Activated CD8-positive, alpha-beta memory T cell treated with anti-CD3 and anti-CD28 coated beads for 1 hour (primary cell): ENCODE data around the gene BNC2.

ENCODE experiments used
- DNase-seq, 2 donors: peaks; one replicate each; pipeline ENCODE4 v3.0.0-alpha.2; 2020; ENCODE audit warnings: low read depth in 1 of 2; ENCODE audit errors: extremely low read depth in 1 of 2

Gene BNC2

DNA sequence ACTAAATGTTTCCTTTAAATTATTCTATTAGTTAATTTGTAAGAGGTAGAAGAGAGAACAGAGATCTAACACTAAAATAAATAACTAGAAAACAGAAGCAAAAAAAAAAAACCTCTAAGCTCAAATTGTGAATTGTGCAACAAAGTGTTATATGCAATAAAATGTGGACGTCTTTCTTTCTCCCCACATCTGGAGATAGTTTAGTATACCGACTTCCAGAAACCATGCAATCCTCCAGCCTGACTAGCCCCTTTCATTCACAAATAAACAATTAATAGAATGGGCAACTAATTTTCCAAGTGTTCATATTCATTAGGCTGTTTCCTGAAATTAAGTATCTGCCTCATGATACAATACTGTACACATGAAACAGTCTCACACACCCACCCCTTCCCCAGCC is 258.5 kb downstream of the BNC2 start:
- DNase-seq, result no peak

DNA sequence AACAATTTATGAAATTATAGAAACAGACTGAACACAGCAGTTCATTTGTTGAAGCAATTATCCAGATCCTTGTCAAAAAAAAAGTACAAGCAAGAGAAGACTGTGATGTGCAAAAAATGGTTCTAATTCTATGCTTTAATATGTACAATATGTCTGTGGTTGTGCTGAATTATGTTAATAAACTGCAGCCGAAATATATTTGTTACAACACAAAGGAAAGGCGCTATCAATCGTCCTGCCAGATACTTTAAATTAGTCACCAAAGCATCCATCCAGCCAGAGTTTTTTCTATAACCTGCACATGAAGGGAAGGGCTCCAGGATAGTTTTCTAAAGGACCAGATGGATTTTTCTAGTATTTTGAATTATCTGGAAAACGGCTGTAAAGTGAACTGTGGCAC is 259.5 kb downstream of the BNC2 start:
- DNase-seq, result no peak

DNA sequence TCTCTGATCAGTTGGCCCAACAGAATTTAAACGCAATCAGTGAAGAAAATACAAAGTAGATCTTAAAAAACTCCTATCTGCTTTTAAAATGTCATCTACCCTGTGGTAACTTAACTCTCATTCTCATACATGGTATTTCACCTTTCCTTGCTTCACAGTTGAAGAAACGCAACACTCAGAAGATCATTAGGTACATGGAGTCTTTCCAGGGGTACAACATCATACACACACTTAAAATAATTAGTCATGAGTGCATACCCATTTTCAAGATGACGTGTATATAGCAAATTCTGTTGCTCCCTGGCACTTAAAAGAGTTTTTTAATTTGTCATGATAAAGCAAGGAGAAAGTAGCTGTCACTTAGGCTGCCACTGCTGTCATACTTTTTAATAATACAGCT is 259.9 kb downstream of the BNC2 start:
- no peak for DNase-seq

DNA sequence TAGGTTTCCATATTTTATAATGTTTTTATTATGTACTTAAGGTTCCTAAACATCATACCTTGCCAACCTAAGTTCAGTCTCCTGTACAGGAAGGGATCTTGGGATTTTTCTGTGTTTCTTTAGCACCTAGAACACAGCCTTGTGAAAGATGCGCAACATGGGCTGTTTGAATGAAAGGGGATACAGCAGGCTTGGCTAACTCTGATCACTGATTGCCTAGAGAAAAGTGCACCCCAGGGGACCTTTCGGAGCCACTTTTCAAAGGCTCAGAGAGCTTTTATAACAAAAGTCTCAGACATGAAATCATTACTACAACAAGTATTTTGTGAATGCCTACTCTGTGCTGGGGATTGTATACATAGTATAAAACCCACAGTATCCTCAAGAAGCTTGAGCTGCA is 261.6 kb downstream of the BNC2 start:
- no peak for DNase-seq

DNA sequence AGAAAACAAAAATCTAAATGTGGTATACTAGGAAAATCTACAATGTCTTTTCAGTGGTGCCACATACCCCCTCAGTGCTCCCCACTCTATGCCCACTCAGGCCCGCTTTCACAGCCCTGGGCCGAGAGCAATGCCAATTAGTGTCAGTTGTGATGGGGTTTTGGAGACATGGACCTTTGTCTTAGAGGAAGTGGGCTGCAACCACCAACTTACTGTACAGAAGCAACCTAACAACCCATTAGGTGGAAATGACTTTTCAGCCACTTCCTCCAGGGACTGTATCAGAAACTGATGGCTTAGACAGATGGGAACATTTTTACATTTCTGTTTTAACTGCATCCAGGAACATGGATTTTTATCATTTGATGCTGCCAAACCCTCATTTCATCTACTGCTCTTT is 268.0 kb downstream of the BNC2 start:
- DNase-seq, result no peak

DNA sequence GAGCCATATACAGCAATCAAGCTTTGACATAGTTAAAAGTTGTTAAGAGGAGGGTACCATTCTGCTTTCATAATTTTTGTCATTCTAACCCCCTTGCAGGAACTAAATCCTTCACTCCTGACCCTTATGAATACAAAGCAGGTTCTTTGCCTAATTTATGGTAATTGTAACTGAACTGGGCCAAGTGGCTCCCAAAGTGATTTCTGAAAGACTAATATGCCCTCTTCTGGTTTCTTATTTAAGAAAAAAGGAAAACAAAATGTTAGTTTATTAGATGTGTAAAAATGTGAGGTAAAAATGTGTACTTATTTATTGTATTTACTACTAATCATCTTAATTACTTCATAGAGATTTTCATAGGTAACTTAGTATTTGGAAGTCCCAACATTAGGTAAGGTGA is 268.5 kb downstream of the BNC2 start:
- DNase-seq, result no peak

DNA sequence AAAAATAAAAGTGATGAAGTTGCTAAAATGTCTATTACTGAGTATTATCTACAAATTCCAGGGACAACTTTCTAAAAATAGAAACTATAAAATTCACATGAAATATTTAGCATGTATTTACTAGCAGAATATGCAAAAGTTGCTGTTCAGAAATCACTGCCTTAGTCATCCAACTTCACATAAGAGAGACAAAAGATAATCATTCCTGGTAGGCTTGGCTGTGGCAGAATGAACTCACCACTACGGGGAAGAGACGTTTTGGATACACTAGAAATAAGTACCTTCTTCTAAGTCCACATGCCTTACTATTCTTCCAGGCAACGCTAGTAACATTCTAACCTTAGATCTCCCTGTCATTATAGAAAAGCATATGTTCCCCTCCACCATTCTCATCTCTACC is 272.2 kb downstream of the BNC2 start:
- DNase-seq, result no peak

DNA sequence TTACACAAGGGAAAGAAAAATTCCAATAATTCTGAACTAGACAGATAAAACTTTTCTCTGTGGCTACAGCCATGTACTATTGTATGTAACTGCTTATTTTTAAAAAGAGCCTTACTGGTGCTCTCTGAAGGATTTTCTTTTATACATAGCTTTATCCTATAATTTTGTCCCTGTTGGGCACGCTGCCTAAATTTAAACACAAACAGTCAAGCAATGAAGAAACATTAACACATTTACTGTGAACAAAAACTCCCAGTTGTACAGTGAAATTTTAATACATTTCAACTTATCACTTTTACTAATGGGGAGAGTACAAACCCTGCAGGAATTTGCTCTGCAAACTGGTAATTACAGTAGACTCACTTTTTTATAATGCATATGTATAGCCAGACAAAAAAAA is 273.3 kb downstream of the BNC2 start:
- no peak for DNase-seq

DNA sequence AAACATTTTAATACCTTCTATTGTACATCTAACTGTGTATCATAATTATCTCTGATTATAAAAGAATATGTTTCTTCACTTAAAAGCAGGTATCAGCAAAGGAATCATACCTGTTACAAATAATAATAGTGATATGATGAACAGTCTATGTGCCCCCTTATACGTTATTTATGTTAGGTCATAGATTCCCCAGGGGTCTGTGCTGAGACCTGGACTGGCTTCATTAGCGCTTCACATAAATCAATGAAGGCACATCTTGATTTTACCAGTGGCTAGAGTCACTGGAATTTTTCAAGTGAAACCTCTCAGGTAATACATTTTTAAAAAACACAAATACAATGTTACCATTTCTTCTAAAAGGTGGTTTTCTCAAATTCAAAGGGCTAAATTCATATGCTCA is 275.2 kb downstream of the BNC2 start:
- DNase-seq, result no peak

DNA sequence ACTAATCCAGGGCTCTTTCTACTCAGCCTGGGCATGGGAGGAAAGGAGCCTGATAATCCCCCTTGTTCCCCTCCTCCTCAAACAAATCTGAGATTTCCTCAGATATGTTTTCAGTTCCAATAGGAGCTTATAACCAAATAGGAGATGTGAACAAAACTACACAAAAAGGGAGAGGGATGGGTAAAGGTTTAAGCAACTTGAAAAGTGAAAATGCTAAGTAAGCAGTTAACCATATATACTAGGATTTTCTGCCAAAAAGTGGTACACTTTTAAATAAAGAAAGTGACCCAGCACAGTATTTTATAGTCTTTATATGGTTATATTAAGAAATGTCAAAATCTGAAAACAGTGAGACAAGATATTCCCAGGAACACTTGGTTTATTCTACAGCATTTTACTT is 275.7 kb downstream of the BNC2 start:
- DNase-seq, result no peak

DNA sequence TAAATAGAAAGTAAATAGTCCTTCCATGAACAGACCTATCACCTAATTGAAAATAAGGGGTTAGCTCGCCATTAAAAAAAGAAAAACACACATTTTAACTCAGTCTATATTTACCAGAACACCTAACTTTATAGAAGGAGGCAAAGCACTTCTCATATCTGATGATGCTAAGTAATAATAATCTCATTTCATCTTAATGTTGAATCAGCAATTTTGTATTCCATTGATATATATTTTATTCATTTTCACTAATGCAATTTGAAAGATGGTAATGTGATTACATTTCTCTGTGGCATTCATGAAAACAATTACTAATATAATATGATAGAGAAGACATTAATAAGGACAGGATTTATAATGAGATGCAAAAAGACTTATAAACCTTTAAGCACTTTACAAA is 276.7 kb downstream of the BNC2 start:
- no peak for DNase-seq

DNA sequence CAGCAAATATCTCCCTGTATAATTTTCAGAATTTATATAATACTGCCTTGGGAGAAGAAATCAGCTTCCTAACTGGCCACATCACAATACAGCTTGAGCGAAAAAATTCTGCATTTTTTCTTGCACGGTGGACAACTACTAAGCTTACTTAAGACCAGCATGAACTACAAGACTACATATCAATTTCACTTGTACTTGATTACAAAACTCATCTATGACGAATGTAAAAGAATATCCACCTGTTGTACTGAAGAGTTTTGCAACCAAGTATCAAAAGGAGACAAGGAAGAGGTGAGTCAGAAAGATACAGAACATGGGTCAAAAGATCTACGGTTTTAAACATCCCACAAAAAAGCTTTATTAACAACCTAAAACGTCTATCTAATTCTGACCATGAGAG is 279.4 kb downstream of the BNC2 start:
- DNase-seq, result no peak

DNA sequence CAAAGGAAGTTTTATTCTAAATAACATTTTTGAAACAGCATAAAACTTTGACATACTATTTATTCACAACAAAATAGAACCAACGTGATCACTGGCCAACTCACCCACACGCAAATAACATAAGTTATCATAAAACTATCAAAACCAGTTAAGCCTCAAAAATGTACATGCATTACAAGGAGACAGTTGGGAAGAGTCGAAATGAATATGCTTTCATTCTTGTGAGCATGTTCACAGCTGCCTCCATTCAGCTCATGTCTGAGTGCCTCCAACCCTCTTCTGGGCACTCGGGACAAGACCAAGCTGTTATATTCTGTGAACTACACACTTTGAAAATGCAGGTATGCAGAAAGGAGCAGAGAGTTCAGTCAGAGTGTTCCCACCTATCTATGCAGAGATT is 284.9 kb downstream of the BNC2 start:
- DNase-seq, result no peak

DNA sequence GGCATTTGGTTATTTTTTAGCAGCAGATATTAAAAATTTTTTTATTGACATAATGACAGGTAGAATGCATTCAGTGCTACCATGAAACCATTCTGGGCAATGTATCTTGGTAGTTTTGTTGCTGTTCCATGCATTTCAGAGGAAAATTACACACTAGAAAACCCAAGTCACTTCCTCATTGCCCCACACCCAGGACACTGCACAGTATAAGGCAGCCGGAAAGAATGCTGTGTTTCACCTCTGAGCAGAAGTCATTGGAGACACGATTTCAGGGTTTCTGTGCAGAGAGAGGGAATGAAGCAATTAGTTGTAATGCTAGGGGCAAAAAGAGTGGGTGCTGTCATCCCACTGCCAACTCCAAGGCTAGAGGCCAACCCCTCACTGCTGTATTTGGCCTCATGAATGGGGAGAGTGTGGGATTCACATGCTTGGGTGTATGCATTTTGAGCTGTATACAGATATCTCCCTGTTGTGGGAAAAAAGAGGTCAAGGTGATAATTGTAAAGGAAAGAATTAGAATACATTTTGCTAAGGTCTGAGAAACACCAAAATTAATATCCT is 290.5 kb downstream of the BNC2 start:
- no peak for DNase-seq

DNA sequence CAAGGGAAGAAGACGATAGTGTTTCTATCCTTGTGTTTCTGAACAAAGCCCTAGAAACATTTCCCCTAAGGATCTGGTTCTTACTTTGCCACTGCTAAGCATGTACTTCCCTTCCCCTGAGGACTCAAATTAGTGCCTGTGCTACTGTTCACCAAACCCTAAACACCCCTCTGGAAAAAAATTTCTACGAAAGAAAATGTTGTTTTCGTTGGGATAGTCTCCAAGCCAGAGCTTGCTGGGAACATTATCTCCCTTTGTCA is 294.6 kb downstream of the BNC2 start:
- no peak for DNase-seq

DNA sequence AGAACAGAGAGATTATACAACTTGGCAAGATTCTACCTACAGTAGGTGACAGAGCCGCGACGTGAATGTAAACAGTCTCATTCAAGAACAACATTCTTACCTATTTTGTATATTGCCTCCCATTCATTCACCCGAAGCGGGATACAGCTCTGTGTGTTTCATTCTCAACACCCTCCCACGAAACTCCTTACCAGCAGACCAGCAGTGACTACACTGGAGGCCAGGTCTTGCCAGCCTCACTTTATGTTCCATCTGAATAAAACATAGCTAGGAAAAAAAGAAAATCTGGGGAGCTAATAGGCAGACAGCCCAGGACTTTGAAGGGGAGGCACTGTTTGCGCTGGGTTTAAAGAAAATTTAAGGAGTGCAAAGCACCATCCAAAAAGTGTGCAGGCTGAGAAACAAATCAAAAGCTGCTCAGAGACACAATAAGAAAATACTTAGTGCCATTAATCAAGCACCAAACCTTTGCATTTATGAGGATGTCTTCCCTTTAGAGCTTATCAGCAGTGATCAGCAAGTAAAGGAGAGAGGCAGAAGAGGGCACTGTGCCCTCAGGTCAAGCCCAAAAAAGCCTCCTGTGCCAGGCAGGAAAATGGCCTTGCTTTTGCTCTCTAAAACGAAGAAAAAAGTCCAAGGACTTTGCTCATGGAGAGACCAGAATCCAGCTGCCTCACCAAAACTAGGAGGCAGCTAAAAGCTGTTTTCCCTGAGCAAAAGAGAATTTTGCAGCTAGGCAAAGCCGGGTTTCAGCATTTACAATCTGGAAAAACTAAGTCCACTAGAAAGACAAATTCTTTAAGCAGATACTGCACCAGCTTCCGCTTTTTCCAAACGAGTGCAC is 295.1 kb downstream of the BNC2 start:
- no peak for DNase-seq

DNA sequence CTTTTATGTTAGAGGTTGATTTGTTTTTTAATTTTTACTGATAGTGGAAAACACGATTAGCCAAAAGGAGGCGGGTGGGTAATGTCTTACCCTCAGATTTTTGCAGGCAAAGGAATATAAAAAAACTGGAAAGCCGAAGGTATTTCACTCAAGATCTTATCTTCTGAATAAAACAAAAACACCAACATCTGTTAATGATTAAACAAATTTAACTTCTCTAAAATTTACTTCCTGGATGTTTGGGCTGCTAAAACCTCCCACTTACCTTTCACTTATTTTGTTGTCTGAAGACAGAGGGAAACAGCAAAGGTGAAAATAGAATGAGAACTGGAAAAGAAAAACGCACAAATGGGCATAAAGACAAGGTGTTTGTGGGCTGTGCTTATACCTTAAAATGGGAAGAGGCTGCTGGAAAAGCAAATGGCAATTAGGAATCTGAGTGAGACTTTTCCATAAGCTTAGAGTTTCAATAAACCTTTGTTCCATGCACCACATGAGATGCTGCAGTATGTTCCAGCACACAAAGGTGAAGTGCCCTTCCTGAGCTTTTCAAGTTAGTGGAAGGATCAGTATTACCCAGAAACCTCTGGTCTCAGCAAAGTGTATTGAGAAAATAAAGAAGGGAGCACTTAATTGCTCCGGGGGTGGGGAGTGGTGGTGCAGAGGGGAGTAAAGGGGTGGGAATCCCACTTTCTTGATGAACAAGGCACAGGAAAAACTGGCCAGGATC is 298.3 kb downstream of the BNC2 start:
- DNase-seq, result no peak

DNA sequence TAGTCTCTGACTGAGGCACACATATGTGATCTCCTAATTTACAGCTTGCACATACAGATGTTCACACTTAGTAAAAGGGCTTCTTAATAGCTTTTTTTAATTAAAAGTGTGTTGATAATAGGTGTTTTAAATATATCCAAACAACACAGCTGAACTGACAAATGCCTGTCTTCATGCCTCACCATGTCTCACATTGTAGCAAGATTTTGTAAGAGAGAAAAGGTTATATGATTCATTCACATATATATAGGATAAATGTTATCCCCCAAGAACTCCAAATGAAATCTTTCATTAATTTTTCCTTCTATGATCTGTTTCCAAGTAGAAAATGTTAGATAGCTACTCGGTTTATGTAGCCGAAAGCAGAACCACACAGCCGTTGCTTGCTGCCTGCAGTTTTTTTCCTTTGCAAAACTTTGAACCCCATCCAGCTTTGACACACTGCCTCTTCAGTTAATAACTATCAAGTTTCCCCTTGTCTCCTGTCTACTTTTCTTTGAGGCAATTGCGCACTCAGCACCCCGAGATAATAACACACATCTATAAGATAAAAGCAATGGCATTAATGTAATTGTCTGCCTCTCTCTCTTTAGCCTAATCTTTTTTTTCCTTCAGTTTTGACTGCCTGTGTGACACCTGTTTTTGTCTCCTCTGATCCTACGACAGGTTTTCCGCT is 299.2 kb downstream of the BNC2 start:
- no peak for DNase-seq

DNA sequence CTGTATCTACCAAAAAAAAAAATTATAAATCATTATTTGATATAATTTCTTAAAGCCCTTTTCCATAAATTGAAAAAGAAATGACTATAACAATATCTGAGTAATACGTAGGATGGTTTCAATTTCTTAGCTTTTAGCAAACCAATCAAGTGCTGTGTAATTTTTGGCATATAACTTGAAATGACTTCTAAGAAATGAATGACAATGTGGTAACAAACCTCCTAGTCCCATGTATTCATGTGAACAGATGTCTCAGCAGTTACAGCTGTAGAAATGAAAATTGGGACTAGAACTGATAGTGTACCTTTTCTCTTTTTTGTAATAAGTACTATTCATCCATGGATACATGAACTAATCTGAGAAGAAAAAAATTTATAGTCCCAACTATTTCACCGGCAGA is 307.0 kb downstream of the BNC2 start:
- DNase-seq, result no peak

DNA sequence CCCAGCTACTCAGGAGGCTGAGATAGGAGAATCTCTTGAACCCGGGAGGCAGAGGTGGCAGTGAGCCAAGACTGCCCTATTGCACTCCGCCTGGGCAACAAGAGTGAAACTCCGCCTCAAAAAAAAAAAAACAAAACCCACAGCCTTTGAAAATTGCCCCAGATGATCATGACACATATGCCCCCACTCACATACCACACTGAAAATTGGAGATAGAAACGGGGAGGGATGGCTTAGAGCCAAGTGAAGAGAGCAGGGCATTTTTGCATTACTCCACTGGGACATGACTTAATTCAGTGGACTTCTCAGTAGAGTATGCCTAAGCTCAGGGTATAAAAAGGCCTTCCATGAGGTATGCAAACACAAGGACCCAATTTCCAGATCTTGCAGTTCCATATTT is 309.3 kb downstream of the BNC2 start:
- DNase-seq, result no peak

DNA sequence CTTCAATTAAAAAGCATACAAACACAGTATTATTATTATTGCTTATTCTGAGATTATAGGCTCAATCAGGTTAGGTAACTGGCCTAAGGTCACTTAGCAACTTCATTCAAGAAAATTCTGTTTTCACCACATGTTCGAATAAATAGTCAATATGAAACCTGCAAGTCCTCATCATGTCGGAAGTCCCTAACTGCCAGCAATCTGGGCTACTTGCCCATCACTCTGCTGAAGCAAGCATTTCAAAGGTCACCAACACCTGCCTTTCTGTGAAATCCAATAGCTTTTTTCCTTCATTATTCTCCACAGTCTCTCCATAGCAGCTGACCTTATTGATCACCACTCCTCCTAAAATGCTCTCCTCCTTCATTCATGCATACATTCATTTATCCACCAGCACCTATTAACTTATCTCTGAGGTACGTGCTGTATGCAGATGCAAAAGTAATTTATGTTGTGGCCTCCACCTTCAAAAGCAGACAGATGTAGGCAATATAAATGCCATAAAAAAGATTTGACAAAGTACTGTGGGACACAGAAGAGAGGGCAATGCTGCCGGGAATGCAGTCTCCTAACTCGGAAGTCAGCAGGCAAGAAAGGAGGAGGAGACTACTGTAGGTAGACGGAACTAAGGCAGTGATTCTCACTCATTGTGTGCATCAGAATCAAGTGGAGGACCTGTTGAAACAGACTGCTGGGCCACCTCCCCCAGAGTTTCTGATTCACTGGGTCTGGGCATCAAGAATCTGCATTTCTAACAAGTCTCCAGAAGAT is 310.9 kb downstream of the BNC2 start:
- DNase-seq, result no peak
